NCI-H146 treated with DMSO at 0.1 percent for 48 hours (cell line): Measurements from ENCODE around the gene ZSWIM4.

Experiments
- DNase-seq: peaks from one replicate; lab custom pipeline; 2025; ENCODE audit not compliant: unreplicated experiment; lab: John Stamatoyannopoulos, UW

The ZSWIM4 gene

GRCh38 chr19:13833330-13834243 is 38.3 kb downstream of the ZSWIM4 start:
- peak; percentile 79 for DNase-seq

GRCh38 chr19:13834244-13835069 is 39.2 kb downstream of the ZSWIM4 start:
- DNase-seq: no peak

DNA sequence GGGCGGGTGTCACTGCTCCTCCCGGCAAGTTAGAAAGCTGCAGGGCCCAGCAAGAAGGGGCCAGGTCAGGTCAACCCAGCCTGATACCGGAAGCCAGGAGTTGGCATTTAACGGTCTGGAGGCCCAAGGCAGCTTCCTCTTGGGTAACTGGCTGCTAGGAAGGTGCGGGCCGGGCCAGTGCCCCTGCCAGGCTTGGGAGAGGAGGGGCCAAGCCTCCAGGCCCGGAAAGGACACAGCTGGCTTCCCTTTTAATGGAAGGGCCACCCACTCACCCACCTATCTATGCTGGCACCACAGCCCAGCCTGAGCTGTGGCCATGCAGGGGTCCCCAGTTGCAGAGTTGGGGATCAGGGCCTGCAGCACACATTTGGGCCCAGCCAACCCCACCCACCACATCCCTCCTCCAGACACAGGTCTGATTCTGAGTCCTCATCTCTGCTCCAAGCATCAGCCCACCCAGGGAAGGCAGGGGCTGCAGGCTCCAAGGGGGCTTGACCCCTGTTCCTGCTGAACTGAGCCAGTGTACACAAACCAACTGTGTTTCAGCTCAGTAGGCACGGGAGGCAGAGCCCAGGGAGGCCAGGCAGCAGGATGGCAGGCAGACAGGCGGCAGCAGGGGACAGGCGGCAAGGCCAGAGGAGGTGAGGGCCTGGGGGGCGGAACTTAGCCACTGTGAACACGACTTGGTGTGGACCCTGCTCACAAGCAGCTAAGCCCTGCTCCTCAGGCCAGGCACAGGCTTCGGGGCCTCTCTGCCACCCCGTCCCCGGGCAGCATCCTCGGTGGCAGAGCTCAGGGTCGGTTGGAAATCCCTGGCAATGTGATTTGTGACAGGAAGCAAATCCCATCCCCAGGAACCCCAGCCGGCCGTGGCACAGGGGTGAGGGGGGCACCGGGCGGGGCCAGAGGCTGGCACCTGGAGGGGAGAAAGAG is 40.8 kb downstream of the ZSWIM4 start:
- DNase-seq: no peak

DNA sequence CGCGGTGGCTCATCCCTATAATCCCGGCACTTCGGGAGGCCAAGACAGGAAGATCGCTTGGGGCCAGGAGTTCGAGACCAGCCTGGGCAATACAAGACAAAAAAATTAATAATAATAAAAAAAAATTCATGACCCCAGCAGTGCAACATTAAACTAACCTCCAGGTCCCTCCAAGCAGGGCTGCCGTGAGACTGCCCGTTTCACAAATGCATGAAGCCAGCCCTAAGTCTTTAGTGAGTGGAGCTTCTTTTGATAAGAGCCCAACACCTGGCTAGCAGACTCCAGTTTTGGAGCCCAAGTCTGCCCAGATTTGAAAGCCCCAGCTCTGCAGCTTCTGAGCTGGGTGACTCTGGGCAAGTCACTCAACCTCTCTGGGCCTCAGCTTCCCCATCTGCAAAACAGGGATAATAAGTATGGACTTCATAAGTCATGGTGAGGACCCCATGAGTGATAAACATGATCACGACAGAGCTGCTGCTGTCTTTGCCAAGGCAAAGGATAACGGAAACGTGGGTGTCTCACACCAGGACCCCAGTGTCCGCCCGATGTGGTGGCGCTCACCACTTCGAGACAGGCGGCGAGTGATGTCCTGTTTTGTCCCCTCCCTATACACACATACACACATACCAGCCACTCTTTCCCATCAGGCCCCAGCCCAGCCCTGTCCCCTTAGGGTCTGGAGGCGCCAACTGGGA is 43.3 kb downstream of the ZSWIM4 start:
- DNase-seq: no peak

GRCh38 chr19:13839130-13839937 is 44.1 kb downstream of the ZSWIM4 start:
- DNase-seq: no peak

DNA sequence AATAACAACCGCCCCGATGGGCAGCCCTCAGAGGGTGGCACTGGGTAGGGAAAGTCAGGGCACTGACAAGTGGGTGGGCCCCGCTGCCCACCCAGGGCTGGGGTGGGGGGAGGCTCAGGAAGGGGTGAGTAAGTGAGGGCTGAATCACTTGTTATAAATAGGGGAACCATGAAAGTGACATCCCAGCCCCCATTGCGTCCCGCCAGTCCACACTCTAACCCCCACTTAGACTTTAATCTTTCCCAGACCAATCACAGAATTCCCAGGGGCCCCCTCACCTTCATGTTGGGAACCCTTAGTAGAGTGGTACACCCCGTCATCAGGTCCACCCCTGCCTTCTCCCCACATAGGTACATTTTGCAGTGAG is 44.7 kb downstream of the ZSWIM4 start:
- DNase-seq: no peak

DNA sequence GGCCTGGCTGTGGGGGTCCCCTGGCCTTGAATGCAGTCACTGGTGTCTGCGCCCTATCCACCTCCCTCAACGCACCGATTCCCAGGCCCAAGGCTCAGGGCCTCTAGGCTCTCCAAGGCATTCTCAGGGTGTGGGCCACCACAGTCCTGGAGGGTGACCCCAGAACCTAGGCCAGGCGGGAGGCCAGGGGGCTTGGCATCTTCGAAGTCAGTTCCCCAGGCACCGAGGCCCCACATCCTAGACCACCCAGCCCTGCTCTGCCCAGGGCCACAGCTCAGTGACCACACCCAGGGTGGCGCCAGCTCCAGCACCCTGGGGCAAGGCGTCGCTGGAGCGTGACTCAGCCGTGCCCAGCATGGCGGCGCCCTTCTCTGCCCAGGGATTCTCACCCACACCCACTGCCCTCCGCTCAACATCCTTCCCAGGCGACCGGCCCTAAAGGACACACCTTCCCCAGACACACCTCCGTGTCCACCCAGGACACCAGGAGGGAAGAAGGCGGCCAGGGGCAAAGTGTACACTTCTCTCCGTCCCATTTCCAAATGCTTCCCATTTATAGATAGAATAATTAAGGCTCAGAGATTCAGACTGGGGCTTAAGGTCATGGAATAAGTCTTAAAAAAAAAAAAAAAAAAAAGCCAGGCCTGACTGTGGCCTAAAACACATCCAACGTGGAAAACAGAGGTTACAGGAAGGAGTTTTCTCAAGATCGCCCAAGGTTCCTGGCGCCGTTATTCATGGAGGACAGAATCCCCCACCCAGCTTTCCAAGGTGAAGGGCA is 45.3 kb downstream of the ZSWIM4 start:
- DNase-seq: no peak

GRCh38 chr19:13841086-13841961 is 46.1 kb downstream of the ZSWIM4 start:
- DNase-seq: no peak

GRCh38 chr19:13841962-13842290 is 46.7 kb downstream of the ZSWIM4 start:
- no peak for DNase-seq

DNA sequence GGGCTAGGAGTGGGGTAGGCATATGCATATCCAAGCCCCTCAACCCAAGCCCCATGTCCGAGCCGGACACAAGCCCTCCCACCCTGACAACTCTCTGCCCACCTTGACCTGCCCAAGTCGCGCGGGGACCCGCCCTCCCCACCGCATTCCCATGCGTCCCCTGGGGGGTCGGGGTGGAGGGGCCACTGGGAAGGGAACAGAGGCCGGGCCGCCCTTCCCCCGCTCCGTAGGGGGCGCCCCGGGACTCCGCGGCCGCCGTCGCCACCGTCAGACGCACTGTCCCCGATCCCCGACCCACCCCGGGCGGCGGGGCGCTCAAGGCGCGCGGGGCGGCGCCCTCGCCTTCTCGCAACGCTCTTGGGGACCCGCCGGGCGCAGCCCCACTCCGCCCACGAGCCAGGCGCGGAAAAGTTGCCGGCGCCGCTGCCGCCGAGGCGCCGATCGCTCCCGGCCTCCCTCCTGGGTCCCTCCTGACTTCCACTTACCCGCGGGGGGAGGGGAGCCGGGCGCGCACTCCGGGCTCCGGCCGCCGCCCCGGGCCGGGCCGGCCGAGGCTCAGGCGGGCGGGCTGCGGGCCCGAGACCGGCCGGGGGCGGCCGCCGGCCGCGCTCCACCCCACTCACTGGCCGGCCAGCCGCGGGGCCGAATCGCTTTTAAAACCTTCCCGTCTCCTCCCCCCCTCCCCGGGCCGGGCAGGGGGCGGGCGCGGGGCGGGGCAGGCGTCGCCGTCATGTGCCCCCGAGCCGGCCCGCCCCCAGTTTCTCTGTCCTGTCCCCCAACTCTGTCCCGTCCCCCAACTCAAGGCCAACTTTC is 47.3 kb downstream of the ZSWIM4 start:
- DNase-seq: no peak

DNA sequence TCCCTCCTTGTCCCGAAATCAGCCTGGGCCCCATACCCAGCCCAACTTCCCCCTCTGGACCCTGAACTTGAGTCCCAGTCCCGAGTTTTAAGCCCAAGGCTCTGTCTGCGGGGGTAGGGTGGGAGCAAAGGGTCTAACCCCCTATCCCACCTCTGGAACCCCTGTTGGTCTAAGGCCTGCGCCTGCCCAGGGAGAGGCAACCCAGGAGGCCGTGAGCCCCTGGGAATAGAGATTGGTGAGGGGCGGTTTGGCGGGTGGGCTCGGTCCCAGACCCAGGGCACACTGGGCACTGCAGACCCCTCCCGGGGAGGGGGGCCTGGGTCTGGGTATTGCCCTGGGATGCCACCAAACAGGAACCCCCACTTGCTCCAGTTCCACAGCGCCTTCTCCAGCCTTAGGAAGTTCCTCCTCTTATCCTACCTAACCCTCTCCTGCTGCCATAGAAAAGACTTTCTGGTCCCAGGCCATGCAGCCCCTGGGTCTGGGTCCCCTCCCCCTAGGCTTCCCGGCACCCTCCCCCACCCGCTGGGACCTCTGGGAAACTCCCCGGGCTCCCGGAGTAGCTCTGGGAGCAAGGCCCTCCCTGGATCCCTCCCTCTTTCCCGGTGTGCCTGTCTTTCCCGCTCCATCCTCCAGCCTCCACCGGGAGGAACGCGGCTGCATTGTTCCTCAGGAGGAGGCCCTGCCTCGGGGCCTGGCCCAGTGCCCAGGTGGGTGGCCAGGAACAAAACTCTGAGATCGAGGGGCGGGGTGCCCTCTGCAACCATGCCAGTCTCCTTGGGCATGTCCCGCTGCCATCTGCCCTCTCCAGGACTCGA is 48.1 kb downstream of the ZSWIM4 start:
- DNase-seq: no peak

GRCh38 chr19:13844130-13844631 is 48.9 kb downstream of the ZSWIM4 start:
- no peak for DNase-seq

- peak; percentile 65 for DNase-seq
Observed at GRCh38 chr19:13846557-13847406, 51.5 kb downstream of the ZSWIM4 start.

DNA sequence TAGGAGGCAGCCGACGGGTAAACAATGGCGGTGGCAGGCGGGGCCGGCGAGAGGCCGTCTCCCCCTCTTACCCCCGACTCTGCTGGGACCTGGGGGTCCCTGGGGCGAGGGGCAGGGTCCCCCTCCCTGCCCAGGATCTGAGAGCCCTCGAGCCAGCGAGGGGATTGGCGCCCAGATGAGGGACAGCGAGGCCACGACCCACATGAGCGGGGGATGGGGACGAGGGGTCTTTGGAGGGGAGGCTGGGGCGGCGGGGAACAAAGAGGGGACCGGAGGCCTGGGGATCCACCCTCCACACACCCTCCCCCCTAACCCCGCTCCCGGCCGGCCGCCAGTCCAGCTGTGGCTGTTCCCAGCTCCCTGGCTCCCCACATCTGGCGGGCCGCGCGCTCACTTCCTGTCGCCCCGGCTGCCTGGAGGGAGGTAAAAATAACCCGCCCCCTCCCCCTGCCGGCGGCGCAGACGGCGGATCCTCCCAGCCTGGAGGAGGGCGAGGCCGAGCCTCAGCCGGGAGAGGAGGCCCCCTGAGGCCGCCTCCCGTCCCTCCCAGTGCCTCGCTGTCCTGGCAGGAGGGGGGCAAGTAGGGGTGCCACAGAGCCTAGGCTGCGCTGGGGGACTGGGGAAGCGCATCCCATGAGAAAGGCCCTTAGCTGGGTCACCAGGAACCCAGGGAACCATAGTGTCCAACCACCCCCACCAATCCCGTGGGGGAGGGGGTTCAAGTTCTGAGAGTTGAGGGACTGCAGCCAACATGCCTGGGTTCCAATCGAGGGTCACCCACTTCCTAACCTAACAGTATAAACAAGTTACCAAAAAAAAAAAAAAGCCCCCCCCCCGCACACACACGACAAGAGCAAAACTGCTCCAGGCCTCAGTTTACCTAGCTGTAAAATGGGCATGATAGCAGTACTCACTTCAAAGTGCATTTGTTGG is 52.4 kb downstream of the ZSWIM4 start:
- DNase-seq: peak; percentile 67
